GM21528 (cell line): ENCODE results near the gene CSNK1D.
A peak's percentile ranks its signal among the peaks of the same experiment; 100 is the strongest.
"Not testable (repeated sequence)": the region's sequence is repeated elsewhere in the genome, so short reads cannot be mapped to it uniquely, and the experiment has no call there.

Experiments
- ATAC-seq: cut with Tn5 transposase; IDR thresholded peaks from one replicate; pipeline ENCODE4 v1.9.1; 2021; ENCODE audit warnings: mild to moderate bottlenecking, moderate library complexity; ENCODE audit not compliant: unreplicated experiment, low FRiP score

The CSNK1D gene

DNA sequence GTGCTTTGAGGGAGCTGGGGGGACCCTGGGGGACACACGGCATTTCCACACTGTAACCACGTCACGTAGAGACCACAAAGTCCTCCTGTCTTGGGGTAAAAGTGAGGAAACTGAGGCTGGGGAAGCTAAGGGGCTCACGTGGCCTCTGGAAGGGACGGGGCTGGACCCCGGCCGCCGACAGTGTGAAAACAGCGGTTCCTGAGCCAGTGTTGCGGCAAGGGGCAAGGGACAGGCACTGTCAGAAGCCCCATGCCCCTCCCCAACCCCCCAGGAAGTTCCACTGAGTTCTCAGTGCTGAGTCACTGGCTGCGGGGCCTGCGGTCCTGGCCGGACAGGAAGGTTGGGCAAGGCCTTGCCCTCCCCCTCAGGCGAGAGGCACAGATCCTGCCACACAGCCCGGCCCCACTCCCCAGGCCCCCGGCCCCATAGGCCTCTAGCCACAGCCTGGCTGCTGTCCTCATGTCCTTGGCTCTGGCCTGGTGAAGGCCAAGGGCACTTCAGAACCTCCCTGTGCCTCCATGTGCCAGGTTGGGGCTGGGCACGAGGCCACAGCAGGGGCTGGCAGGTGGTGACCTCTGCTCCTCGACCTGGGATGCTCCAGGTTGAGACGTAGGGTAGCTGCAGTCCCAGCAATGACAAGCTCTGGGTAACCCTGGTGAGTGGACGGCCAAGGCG is 55.8 kb downstream of the CSNK1D start:
- ATAC-seq, result no peak

DNA sequence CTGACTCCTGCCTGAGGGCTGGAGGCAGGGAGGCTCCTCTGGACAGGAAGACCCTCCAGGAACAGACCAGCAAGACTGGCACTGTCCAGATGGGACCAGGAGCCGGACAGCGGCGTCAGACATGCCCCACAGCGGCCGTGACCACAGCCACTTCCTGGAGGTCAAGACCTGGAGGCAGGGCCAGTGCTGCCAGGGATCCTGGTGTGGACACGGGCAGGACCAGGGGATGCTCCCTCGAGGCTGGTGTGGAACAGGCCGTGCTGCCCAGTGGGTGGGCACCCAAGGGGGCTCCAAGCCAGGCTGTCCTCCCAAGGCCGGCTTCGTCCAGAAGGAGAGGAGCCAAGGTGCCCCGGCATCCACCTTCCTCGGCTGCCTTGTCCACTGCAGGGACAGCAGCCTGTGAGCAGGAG is 56.4 kb downstream of the CSNK1D start:
- no peak for ATAC-seq

DNA sequence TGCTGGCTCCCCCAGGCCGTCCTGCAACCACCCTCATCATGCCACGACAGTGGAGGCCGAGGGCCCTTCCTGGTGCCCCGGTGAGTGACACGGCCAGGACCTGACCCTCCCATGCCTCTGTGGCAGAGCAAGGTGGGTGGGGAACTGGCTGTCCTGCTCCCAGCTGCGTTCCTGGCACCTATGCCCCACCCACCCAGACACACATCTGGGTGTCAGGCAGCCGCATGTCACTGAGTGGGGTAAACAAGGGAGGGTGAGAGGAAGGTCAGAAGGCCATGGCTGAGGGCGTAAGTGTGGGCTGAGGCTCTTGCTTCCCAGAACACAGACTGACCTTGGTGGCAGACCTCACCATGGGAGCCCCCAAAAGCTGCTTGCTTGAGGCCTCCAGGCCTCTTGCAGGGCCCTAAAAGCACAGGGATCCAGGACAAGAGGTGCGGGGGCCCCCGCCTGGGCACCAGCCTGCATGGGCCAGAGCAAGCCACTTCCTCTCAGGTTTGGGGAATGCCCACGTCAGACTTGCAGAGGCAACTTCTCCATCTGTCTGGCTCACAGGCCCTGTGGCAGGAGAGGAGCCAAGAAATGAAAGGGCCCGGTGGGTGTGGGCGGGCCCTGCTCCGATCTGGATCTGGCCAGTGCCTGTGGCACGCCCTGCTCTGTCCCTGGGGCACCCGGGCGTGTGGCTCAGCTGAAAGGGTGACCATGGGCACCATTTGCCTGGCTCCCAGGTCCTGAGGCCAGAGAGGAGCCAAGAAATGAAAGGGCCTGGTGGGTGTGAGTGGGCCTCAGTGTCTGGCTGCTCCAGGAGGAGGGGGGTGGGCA is 57.0 kb downstream of the CSNK1D start:
- no peak for ATAC-seq

DNA sequence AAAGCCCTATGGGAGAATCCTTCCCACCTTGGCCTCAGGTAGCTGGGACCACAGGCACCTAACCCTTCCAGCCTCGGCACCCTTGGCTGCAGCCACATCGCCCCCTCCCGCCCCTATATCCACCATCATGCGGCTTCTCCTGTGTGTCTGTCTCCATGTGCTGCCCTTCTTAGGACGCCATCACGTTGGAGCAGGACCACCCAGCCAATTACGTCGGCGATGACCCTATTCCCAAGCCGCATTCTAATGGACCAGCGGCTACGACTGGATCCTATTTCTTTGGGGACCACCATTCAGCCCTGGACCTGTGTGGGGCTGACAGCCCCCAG is 57.6 kb downstream of the CSNK1D start:
- ATAC-seq, result no peak

DNA sequence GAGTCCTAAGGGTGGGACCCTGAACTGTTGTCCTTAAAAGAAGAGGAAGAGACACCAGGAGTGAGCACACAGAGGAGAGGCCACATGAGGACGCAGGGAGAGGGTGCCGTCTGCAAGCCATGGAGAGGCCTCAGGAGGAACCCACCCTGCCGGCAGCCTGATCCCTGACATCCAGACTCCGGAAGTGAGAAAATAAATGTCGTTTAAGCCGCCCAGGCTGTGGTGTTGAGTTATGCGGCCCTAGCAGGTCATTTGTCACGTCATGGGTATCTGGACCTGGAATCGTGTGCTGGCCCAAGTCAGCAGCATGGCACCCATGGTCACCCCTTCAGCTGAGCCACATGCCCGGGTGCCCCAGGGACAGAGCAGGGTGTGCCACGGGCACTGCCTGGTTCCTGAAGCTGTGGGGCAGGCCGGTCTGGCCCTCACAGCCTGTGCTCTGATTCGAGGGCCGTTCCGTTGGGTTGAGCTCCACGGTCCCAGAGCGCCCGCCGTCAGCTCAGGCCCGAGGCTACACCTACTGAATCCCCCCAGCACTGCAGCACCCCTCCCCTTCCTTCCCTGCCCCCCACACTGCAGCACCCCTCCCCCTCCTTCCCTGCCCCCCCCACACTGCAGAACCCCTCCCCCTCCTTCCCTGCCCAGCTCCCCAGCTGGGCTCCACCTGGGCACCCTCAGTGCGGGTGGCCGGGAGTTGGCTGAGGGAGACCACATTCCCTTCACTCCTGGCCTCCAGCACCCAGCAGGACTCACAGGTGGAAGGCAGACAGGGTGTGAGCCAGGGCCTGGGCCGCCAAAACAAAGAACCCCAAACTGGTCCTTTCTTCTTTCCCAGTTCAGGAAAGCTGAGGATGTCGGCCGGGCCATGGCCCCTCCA is 58.2 kb downstream of the CSNK1D start:
- no peak for ATAC-seq

DNA sequence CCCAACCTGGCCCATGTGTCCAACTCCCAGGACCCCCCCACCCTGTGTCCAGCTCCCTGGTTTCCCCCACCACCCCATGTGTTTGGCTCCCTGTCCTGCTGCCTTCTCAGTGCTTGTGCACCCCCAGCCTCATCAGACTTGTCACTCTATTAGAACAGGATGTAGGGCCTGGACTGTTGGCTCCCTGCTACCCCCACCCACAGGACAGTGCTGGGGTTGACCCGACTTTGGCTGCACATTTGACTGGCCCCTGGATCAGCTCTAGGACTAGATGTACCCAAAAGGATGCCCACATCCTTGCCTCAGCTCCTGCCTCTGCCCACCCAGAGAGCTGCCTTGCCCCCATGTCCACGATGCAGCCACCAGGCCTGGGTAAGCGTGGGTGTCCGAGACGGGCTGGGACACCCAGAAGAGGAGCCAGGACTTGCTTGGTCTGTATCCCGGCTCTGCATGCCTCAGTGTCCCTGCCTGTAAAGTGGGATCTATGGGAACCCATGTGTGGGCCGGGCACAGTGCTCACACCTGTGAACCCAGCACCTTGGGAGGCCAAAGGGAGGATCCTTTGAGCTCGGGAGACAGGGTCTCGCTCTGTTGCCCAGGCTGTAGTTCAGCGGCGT is 59.4 kb downstream of the CSNK1D start:
- no peak for ATAC-seq

DNA sequence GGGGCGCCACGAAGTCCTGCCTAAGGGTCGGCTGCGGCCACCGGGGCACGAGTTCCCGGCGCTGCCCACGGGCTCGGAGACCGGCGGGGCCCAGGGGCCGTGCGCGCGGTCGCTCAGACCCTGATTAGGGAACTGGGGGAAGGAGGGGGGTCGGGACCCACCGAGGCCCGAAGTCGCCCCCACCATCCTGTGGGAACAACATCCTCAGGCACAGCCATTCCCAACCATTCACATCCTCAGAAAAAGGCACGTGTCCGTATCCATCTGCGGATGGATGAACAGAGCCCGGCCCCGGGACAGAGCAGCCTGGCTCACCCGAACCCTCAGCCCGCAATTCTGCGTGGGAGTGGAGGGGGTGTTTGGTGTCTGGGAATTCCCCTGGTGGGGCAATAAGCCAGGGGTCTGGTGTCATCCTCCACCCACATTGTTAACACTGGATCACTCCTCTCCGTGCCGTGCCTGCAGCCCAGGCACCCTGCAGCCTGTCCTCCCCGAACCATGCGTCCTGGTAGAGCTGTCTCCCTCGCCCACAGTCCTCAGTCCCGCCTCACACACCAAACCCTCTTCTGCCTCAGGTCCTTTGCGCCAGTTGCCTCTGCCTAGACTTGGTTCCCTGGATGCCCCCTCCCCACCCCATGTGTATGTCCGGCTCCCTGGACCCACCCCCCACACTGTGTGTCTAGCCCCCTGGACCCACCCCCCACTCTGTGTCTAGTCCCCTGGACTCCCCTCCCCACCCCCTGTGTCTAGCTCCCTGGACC is 60.1 kb downstream of the CSNK1D start:
- peak; percentile 18 for ATAC-seq

DNA sequence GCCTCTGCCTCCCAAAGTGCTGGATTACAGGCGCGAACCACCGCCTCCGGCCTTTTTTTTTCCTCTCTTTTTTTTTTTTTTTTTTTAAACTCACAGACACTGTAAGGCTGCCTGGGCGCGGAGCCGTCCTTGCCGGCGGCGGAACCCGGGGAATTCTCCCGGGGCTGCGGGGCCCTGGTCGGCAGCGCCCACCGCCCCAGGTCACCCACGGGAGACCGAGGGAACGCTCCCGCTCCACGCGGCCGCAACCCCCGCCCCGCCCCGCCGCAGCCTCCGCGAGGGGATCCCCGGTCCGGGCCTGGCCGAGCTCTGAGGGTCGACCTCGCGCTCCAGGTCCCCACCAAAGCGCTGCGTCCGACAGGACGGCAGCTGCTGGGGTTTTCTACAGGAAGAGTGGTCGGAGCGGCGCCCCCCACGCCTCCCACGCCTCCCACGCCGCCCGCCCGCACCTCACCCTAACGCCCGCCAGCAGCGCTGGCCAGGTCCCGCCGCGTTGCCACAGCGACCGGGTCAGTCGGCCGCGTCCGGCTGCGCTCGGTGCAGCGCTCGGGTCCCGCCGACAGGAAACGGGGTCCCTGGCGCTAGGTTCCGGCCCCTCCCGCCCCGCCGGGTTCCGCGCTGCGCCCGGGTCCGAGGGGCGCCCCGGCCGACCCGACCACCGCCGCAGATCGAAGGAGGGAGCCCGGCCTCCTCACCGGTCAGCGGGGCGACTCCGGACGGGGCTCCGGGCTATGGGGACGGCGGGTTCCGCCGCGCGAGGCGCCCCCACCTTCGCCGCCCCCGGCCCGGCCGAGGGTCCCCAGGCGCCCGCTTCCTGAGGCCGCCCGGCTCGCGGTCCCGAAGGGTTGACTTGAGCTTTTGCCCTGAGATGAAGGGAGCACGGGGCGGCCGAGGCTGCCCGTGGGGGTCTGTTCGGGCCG is 60.9 kb downstream of the CSNK1D start, which contains the start of gene CCDC57:
TSS of gene CCDC57 (minus strand) at position 512 of the 920 bp plus-strand sequence. CDS start 10,898 bp downstream, outside the sequence.
- ATAC-seq, result peak; percentile 68

DNA sequence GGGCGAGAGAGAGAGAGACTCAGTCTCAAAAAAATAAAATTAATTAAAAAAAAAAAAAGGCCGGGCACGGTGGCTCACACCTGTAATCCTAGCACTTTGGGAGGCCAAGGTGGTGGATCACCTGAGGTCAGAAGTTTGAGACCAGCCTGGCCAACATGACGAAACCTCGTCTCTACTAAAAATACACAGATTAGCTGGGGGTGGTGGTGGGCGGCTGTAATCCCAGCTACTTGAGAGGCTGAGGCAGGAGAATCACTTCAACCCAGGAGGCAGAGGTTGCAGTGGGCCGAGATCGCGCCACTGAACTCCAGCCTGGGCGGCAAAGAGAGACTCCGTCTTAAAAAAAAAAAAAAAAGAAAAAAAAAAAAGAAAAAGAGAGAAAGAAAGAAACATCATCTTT is 62.8 kb downstream of the CSNK1D start:
- ATAC-seq, result not testable (repeated sequence)

DNA sequence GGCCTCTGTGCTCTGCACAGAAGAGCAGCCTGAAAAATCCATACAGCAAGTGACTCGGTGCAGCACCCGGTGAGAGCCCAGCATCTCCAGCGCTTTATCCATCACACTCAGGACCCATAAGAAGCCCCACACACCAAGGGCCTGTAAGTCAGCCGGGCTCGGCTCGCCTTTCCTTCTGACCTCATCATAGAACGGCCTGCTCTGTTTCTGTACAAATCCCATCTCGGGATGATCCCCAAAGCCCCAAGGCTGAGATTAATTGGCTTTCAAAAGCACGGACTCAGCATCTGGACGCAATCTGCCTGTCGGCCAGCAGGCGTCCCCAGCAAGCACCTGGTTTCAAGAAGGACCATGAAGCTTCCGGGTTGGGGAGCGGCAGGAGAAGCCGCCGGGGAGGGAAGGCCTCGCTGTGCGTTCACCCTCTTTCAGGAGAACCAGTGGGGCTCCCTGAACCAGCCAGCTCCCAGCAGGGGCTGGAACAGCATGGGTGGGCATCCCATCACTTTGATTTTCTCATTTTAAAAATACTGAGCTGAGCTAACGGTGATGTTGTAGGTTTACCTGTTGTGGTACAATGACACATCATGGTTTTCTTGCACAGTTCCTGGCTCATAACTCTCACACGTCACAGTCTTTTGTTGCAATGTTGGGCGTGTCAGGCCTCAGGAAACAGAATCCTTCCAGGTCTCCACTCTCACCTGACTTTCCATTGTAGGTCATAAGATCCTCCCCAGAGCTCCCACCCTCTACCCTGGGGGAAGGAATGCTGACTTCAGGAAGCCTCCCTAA is 67.6 kb downstream of the CSNK1D start:
- ATAC-seq, result no peak

DNA sequence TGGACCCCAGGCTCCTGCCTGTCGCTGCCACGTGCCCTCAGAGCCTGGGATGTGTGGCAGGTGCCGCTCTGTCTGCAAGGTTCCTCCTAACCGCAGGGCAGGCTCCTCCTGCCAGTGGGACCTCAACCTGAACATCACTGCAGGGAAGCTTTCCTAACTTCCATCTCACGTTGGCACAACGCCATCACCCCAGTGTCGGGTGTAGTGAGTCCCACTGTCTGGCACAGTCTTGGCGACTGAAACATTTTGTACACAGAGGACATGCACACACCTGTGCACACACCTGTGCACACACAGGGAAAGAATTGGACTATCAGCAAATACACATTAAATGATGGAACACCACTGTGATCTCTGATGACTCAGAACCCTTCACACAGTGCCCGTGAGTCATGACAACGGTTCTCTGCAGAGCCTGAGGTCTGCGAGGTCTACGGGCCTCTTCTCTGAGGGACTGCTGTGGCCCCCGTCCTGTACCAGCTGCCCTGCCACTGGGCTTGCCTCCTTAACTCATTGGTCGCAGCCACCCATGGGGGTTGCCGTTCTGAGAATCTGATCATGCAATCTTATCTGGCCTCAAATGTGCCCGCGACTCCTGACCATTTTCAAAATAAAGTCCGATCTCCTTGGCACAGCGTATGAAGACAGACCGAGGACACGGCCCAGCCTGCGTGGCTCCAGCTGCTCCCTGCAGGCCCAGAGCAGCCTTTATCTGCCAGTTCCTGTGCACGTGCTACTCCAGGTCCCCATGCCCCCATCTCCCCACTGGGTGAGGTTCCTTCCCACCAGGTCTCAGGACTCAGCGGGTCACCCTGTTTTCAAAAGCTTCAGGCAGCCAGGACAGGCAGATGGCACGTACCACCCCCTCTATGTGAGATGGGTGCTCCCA is 68.4 kb downstream of the CSNK1D start:
- no peak for ATAC-seq

DNA sequence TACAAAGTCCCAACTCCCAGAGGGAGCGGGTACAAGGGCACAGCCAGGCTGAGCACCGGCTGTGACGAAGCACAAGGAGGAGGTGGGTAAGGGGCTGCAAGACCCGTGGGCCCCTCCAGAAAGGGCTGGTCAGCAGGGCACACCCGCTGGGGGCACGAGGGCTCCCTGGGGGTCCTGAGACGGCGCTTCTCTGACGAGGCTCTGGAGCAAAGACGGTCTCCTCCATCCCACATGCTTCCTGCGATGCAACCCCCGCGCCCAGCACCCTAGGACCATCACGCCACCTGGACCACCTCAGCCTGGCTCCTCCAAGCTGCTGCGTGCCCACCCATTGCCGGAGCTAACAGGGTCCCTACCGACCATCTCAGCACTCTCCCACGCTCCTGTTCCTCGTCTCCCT is 69.6 kb downstream of the CSNK1D start:
- ATAC-seq, result no peak

DNA sequence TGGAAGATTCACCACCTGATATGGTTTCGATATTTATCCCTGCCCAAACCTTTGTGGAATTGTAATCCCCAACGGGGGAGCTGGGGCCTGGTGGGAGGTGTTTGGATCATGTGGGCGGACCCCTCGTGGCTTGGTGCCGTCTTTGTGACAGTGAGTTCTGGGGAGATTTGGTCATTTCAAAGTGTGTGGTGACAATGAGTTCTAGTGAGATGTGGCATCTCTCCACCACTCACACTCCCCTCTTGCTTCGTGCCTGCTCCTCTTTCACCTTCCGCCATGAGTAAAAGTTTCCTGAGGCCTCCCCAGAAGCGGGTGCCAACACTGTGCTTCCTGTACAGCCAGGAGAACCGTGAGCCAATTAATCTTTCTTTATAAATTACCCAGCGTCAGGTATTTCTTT is 70.5 kb downstream of the CSNK1D start:
- ATAC-seq, result no peak

DNA sequence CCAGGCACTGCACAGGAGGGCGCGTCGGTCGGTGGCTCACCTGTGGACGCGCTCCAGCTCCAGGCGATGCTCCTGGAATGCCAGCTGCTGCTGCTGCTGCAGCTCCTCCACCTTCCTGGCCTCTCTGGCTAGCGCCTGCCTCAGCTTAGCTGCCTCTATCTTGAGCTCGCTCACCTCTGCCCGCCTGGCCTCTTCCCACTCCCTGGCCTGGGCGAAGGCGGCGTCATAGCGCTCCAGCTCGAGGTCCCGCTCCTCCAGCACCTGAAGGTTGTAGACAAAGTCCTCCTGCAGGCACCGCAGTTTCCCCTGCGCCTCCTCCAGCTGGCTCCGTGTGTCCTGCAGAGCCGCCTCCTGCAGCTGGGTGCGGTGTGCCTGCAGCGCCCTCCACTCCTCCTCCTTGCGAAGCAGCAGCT is 72.0 kb downstream of the CSNK1D start:
- no peak for ATAC-seq

DNA sequence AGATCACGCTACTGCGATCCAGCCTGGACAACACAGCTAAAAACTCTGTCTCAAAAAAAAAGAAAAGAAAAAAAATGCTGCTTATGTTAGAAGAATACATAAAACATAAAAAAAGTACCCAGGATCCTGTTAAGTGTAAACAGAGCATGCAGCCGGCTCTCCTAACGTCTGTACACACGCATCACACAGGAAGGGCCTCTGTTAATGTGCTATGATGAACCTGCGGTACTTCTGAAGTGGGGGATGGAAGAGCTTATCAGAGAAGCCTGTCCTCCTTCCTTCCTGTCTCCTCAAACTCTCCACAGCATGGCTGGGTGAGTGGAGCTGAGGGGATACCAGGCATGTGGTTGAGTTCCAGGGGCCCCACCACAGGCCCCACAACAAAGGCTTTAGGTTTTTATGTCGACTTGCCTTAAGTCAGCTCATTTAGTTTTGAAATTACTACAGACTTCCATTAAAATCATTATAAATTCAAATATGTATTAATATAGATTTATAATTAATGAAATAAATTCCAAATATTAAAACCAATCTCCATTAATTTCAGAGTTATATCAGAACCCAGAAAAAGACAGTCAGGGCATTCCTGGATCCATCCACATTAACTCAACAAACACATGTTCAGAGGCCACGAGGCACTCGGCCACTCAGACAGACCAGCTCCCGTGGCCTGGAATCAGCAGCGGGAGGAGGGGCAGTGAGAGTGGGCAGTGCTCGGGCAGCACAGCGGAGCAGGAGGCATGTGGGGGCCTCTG is 72.6 kb downstream of the CSNK1D start:
- ATAC-seq, result no peak

DNA sequence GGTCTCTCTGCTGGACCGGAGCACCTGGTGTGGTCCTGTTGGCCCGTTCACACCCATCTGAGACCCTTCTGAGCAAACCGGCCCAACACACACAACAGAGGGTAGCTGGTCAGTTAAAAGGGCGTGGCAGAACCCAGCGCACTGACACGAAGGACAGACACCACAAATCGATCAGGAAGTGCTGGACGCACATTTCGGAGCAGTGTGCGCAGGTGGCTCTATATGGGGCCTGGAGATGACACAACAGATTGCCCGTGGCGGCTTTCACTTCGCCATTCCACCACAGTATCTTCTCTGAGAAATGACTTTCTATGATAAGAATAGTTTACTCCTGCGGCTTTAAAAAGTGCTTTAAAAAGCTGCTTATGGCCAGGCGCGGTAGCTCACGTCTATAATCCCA is 73.4 kb downstream of the CSNK1D start:
- no peak for ATAC-seq
